OCI-LY7 (cell line): ENCODE measurements around the gene BEX5. TPM values are rescaled to one million over a fixed set of nuclear protein-coding genes. Genes with fewer than 3 reads are reported as not detected.
"Not testable (repeated sequence)": the region's sequence is repeated elsewhere in the genome, so short reads cannot be mapped to it uniquely, and the experiment has no call there.

Experiments
- BruUV-seq: library from RNA; stranded (reverse); fragments of 400-500 nt; replicated peaks from 2 replicates; lab custom pipeline; 2021; lab: Mats Ljungman, UMichigan
- CTCF ChIA-PET: fragments of 300-600 bp; sonication (Branson Sonifier 250); formaldehyde crosslinking; loops from one replicate; lab custom pipeline; 2022; ENCODE audit warnings: antibody characterized with exemption; ENCODE audit not compliant: unreplicated experiment; lab: Charles Lee
- POLR2A ChIA-PET: fragments of 300-600 bp; sonication (Branson Sonifier 250); formaldehyde crosslinking; loops from one replicate; lab custom pipeline; 2022; ENCODE audit warnings: antibody characterized with exemption; lab: Charles Lee
- DNase-seq: peaks from one replicate; pipeline ENCODE4 v3.0.0-alpha.2; 2015; ENCODE audit warnings: low spot score
- H2AFZ ChIP-seq: fragments of 200-600 bp; sonication (generic), shearing (Covaris generic); 2 replicates; pipeline ENCODE4 v1.6.1; 2014; ENCODE audit warnings: mild to moderate bottlenecking, antibody characterized with exemption, low read length, moderate library complexity
- H3K27ac ChIP-seq: fragments of 200-600 bp; sonication (generic); 2 replicates; pipeline ENCODE4 v1.5.1; 2014; ENCODE audit warnings: mixed run types, low read depth, mild to moderate bottlenecking, moderate library complexity, low read length, inconsistent platforms; ENCODE audit not compliant: poor library complexity, severe bottlenecking
- H3K36me3 ChIP-seq: fragments of 200-600 bp; sonication (generic); 2 replicates; pipeline ENCODE4 v1.6.1; 2014; ENCODE audit warnings: mild to moderate bottlenecking, antibody characterized with exemption, low read length, moderate library complexity, mixed read lengths; ENCODE audit not compliant: insufficient read depth
- H3K4me1 ChIP-seq: fragments of 200-600 bp; sonication (generic); 2 replicates; pipeline ENCODE4 v1.5.1; 2014; ENCODE audit warnings: mild to moderate bottlenecking, low read length; ENCODE audit not compliant: insufficient read depth, poor library complexity, severe bottlenecking
- H3K4me2 ChIP-seq: fragments of 200-600 bp; sonication (generic); 2 replicates; pipeline ENCODE4 v1.6.1; 2014; ENCODE audit warnings: mild to moderate bottlenecking, low read length
- H3K4me3 ChIP-seq: fragments of 200-600 bp; sonication (generic); 2 replicates; pipeline ENCODE4 v1.5.1; 2014; ENCODE audit warnings: mild to moderate bottlenecking, low read depth, low read length; ENCODE audit not compliant: poor library complexity, severe bottlenecking
- H3K79me2 ChIP-seq: fragments of 200-600 bp; sonication (generic); 2 replicates; pipeline ENCODE4 v1.6.1; 2016; ENCODE audit warnings: low read depth, mild to moderate bottlenecking, low read length, moderate library complexity, mixed read lengths; ENCODE audit not compliant: insufficient read depth
- H3K9me2 ChIP-seq: fragments of 200-600 bp; sonication (generic); 2 replicates; pipeline ENCODE4 v1.6.1; 2016; ENCODE audit warnings: mild to moderate bottlenecking, low read length, mixed read lengths; ENCODE audit not compliant: insufficient read depth
- H3K9me3 ChIP-seq: fragments of 200-600 bp; sonication (generic); 2 replicates; pipeline ENCODE4 v1.6.1; 2014; ENCODE audit warnings: mild to moderate bottlenecking, mixed run types, low read length, mixed read lengths
- H4K20me1 ChIP-seq: fragments of 200-600 bp; sonication (generic); 2 replicates; pipeline ENCODE4 v1.6.1; 2014; ENCODE audit warnings: mild to moderate bottlenecking, antibody characterized with exemption, low read length, moderate library complexity, mixed read lengths; ENCODE audit not compliant: insufficient read depth
- CTCF ChIP-seq: fragments of 200-600 bp; sonication (generic); conservative IDR thresholded peaks from 2 replicates; pipeline ENCODE4 v1.5.1; 2014; ENCODE audit warnings: mild to moderate bottlenecking, antibody characterized with exemption, low read length, moderate library complexity, mixed read lengths
- EZH2phosphoT487 ChIP-seq: fragments of 200-600 bp; sonication (generic); IDR thresholded peaks from 2 replicates; pipeline ENCODE4 v1.6.1; 2018; ENCODE audit warnings: low read depth, borderline replicate concordance, mild to moderate bottlenecking, mixed run types, antibody characterized with exemption, low read length, moderate library complexity, mixed read lengths
- intact Hi-C: fragments of 100-400 bp; cut with micrococcal nuclease; formaldehyde crosslinking; loops from one replicate; pipeline ENCODE4 v1.10.0; 2022; ENCODE audit not compliant: unreplicated experiment
- total RNA-seq, 2 experiments: library from RNA; depleted of rRNA in 1 of 2; stranded (reverse); fragments of >200 nt in 1 of 2; shearing (Covaris generic) in 1 of 2; gene quantifications; 2 replicates each; pipeline ENCODE4 v1.2.3, GENCODE V29; 2014 to 2022

Gene BEX5
- total RNA-seq, 2 experiments from 2014 or later = not detected

GRCh38 chrX:102138064-102138463 is 17.7 kb downstream of the BEX5 start:
- POLR2A ChIA-PET = no interaction called here
- no TSS peak for BruUV-seq

GRCh38 chrX:102129473-102129872 is 26.3 kb downstream of the BEX5 start:
- H3K9me2 ChIP-seq = no peaks in the 10 kb centered on the region
- no peaks in the 10 kb centered on the region for H3K79me2 ChIP-seq
- peak; percentile 1 for DNase-seq
- H3K36me3 ChIP-seq = no peaks in the 10 kb centered on the region
- no peak overlapping the region for H3K4me3 ChIP-seq
- no peaks in the 10 kb centered on the region for H3K4me1 ChIP-seq
- TF ChIP-seq EZH2phosphoT487 (no peak), CTCF (peak; percentile 69)
- no peaks in the 10 kb centered on the region for H4K20me1 ChIP-seq
- no peaks in the 10 kb centered on the region for H3K9me3 ChIP-seq
- intact Hi-C loops = no loop called here
- H3K4me2 ChIP-seq = no peak overlapping the region
- ChIA-PET POLR2A (no interaction called here), CTCF (no interaction called here)
- H3K27ac ChIP-seq = no peak overlapping the region
- no peak overlapping the region for H2AFZ ChIP-seq
- no TSS peak for BruUV-seq

More at GRCh38 chrX:102138064-102138463, 17.7 kb downstream of the BEX5 start:
- Histone ChIP-seq H4K20me1 (no peaks in the 10 kb centered on the region), H3K4me3 (no peak overlapping the region), H3K36me3 (no peaks in the 10 kb centered on the region), H3K4me1 (no peaks in the 10 kb centered on the region), H3K27ac (no peak overlapping the region), H3K9me3 (no peaks in the 10 kb centered on the region), H3K79me2 (no peaks in the 10 kb centered on the region), H2AFZ (no peak overlapping the region), H3K9me2 (no peaks in the 10 kb centered on the region), H3K4me2 (no peak overlapping the region)
- no peak for DNase-seq
- CTCF ChIA-PET = no interaction called here
- no peak for TF ChIP-seq EZH2phosphoT487
- no peak for TF ChIP-seq CTCF
- intact Hi-C loops = no loop called here

- intact Hi-C loops = no loop called here
- POLR2A ChIA-PET = no interaction called here
- Histone ChIP-seq H3K4me2 (no peak overlapping the region), H3K9me3 (no peaks in the 10 kb centered on the region), H4K20me1 (no peaks in the 10 kb centered on the region), H3K36me3 (no peaks in the 10 kb centered on the region), H2AFZ (no peak overlapping the region), H3K27ac (no peak overlapping the region), H3K4me3 (no peak overlapping the region), H3K4me1 (no peaks in the 10 kb centered on the region), H3K9me2 (no peaks in the 10 kb centered on the region), H3K79me2 (no peaks in the 10 kb centered on the region)
- no peak for DNase-seq
- CTCF ChIA-PET = no interaction called here
- no TSS peak for BruUV-seq
- TF ChIP-seq CTCF = no peak
- TF ChIP-seq EZH2phosphoT487 = no peak
These were observed 28.9 kb downstream of the BEX5 start for GRCh38 chrX:102126863-102127262.

GRCh38 chrX:102126080-102126818 is 29.5 kb downstream of the BEX5 start:
- H3K9me2 ChIP-seq, DNase-seq, H3K27ac ChIP-seq, POLR2A ChIA-PET, BruUV-seq, H3K9me3 ChIP-seq, CTCF ChIA-PET, H3K4me1 ChIP-seq, H4K20me1 ChIP-seq, H3K4me3 ChIP-seq, H3K4me2 ChIP-seq, H2AFZ ChIP-seq, intact Hi-C loops, H3K79me2 ChIP-seq, H3K36me3 ChIP-seq: not testable (repeated sequence)
